Aorta (tissue), 5 donors: Measurements from ENCODE around the gene THADA. TPM values are rescaled to one million over a fixed set of nuclear protein-coding genes. Genes with fewer than 3 reads are reported as not detected.

Experiments used
- ATAC-seq: fragments of 200-7000 bp; cut with Tn5 transposase; one replicate; pipeline ENCODE4 v1.9.1; 2022; ENCODE audit warnings: moderate library complexity; ENCODE audit not compliant: low FRiP score
- DNase-seq, 2 donors: peaks; one replicate each; pipeline ENCODE4 v3.0.0-alpha.2; 2020
- H3K27ac ChIP-seq, 2 donors: one replicate each; pipeline ENCODE4 v1.5.1; 2013; ENCODE audit warnings: low read length in 2 of 2, mild to moderate bottlenecking in 2 of 2, moderate library complexity in 2 of 2, control low read depth in 1 of 2, inconsistent platforms in 1 of 2, low read depth in 1 of 2
- H3K27me3 ChIP-seq, 2 donors: one replicate each; pipeline ENCODE4 v1.6.1; 2013; ENCODE audit warnings: control low read depth in 1 of 2, low read length in 1 of 2, mild to moderate bottlenecking in 1 of 2, moderate library complexity in 1 of 2; ENCODE audit not compliant: insufficient read depth in 2 of 2, control insufficient read depth in 1 of 2
- H3K36me3 ChIP-seq, 2 donors: one replicate each; pipeline ENCODE4 v1.6.1; 2013; ENCODE audit warnings: control low read depth in 1 of 2, low read length in 1 of 2, mild to moderate bottlenecking in 1 of 2; ENCODE audit not compliant: insufficient read depth in 2 of 2, control insufficient read depth in 1 of 2
- H3K4me1 ChIP-seq, 2 donors: one replicate each; pipeline ENCODE4 v1.6.1; 2013; ENCODE audit warnings: low read length in 2 of 2, control low read depth in 1 of 2, mild to moderate bottlenecking in 1 of 2, moderate library complexity in 1 of 2; ENCODE audit not compliant: insufficient read depth in 2 of 2, control insufficient read depth in 1 of 2
- H3K4me3 ChIP-seq, 2 donors: one replicate each; pipeline ENCODE4 v1.5.1; 2013; ENCODE audit warnings: low read length in 2 of 2, control low read depth in 1 of 2, mild to moderate bottlenecking in 1 of 2
- H3K9me3 ChIP-seq: one replicate; pipeline ENCODE4 v1.6.1; 2013; ENCODE audit warnings: mild to moderate bottlenecking, low read length; ENCODE audit not compliant: control insufficient read depth
- WGBS, 2 donors: extraction: QIAGEN DNeasy Blood & Tissue Kit; methylation state at CpG; one replicate each; pipeline ENCODE4 v1.1.7; 2013; 5-methylcytosine and 5-hydroxymethylcytosine counted together
- intact Hi-C, 2 donors: fragments of 100-400 bp; cut with DNase I; formaldehyde crosslinking; loops; one replicate each; pipeline versions ENCODE4 v1.14.2 to v1.15.0; 2022
- polyA plus RNA-seq, 2 donors: library from polyadenylated mRNA; stranded (reverse); fragments of 200-250 nt; gene quantifications; one replicate each; pipeline ENCODE4 v1.2.3, GENCODE V29; 2013
- total RNA-seq, 2 donors: library from RNA; stranded (reverse); fragmentation: NEBNext Ultra II Directional; extraction: Animal tissue kit (Norgen Biotek cat#: 25700); gene quantifications; one replicate each; pipeline ENCODE4 v1.2.1, GENCODE V29; 2021
- donor health status: healthy with polysubstance abuse.
- donor health status: Bipolar disorder and iron deficiency.
- donor health status: DM: no; HTN: no; CAD: no.
- donor health status: DM: no; HTN: no; CAD: no.
- donor health status: DM: yes; HTN: yes; CAD: no.

The THADA gene
- total and polyA plus RNA-seq, 4 donors: 12.4 to 38.5 (median 25.0) TPM

- intact Hi-C loops: no loop called here
- no peak for DNase-seq
- Histone ChIP-seq H3K9me3 (no peaks in the 10 kb centered on the region), H3K36me3 (no peaks in the 10 kb centered on the region), H3K27me3 (no peaks in the 10 kb centered on the region), H3K4me1 (peaks cover 0 to 9% of the 10 kb centered on the region in 2 donors), H3K4me3 (no peak overlapping the region), H3K27ac (no peak overlapping the region)
- 4 to 8% methylated on average over 3 of the region's 3 CpGs for WGBS, 2 donors
- ATAC-seq: no peak
These were observed 117.3 kb downstream of the THADA start for GRCh38 chr2:43478412-43479086.

- peaks cover 0 to 3% of the 10 kb centered on the region in 2 donors for H3K4me1 ChIP-seq
- ATAC-seq: no peak
- no peak overlapping the region for H3K4me3 ChIP-seq
- no peaks in the 10 kb centered on the region for H3K9me3 ChIP-seq
- 82 to 84% methylated on average over 2 of the region's 2 CpGs for WGBS, 2 donors
- no peaks in the 10 kb centered on the region for H3K36me3 ChIP-seq
- intact Hi-C loops: no loop called here
- peak overlapping the region in 1 of 2 donors; percentile 14 for H3K27ac ChIP-seq
- H3K27me3 ChIP-seq: no peaks in the 10 kb centered on the region
- DNase-seq: no peak
These were observed 119.9 kb downstream of the THADA start for GRCh38 chr2:43475922-43476321.

GRCh38 chr2:43475137-43475846 is 120.5 kb downstream of the THADA start:
- DNase-seq: no peak
- H3K9me3 ChIP-seq: no peaks in the 10 kb centered on the region
- peaks cover 0 to 3% of the 10 kb centered on the region in 2 donors for H3K4me1 ChIP-seq
- H3K27ac ChIP-seq: no peak overlapping the region
- no peak overlapping the region for H3K4me3 ChIP-seq
- no peaks in the 10 kb centered on the region for H3K27me3 ChIP-seq
- no peak for ATAC-seq
- intact Hi-C loops: no loop called here
- no peaks in the 10 kb centered on the region for H3K36me3 ChIP-seq
- WGBS, 2 donors: 88 to 93% methylated on average over 10 of the region's 10 CpGs

GRCh38 chr2:43474273-43474672 is 121.6 kb downstream of the THADA start:
- H3K9me3 ChIP-seq: no peaks in the 10 kb centered on the region
- 84 to 85% methylated on average over 5 of the region's 5 CpGs for WGBS, 2 donors
- no peak for ATAC-seq
- H3K27me3 ChIP-seq: no peaks in the 10 kb centered on the region
- no peak overlapping the region for H3K4me3 ChIP-seq
- peaks cover 0 to 3% of the 10 kb centered on the region in 2 donors for H3K4me1 ChIP-seq
- no peak for DNase-seq
- intact Hi-C loops: no loop called here
- H3K36me3 ChIP-seq: no peaks in the 10 kb centered on the region
- no peak overlapping the region for H3K27ac ChIP-seq

GRCh38 chr2:43473767-43474166 is 122.1 kb downstream of the THADA start:
- ATAC-seq (no peak), DNase-seq (no peak)
- no peaks in the 10 kb centered on the region for H3K27me3 ChIP-seq
- no peak overlapping the region for H3K27ac ChIP-seq
- peaks cover 0 to 5% of the 10 kb centered on the region in 2 donors for H3K4me1 ChIP-seq
- no peaks in the 10 kb centered on the region for H3K9me3 ChIP-seq
- intact Hi-C loops: no loop called here
- H3K4me3 ChIP-seq: no peak overlapping the region
- 88 to 98% methylated on average over 8 of the region's 8 CpGs for WGBS, 2 donors
- no peaks in the 10 kb centered on the region for H3K36me3 ChIP-seq

- Histone ChIP-seq H3K4me1 (peaks cover 0 to 8% of the 10 kb centered on the region in 2 donors), H3K36me3 (no peaks in the 10 kb centered on the region), H3K9me3 (no peaks in the 10 kb centered on the region), H3K27ac (no peak overlapping the region), H3K4me3 (no peak overlapping the region), H3K27me3 (no peaks in the 10 kb centered on the region)
- no peak for ATAC-seq
- no peak for DNase-seq
- intact Hi-C loops: no loop called here
- 80 to 91% methylated on average over 3 of the region's 3 CpGs for WGBS, 2 donors
These were observed 123.2 kb downstream of the THADA start for GRCh38 chr2:43472527-43473194.

- WGBS, 2 donors: 77 to 78% methylated on average over 3 of the region's 3 CpGs
- ATAC-seq: no peak
- intact Hi-C loops: loop anchor here in 1 of 2 donors (10.0 kb wide), 1 partner anchor 75 kb away; no protein-coding TSS in a partner anchor
These were observed 126.1 kb downstream of the THADA start for GRCh38 chr2:43469713-43470112.

GRCh38 chr2:43469094-43469493 is 126.7 kb downstream of the THADA start:
- Histone ChIP-seq H3K4me1 (peaks cover 4 to 5% of the 10 kb centered on the region in 2 donors), H3K9me3 (no peaks in the 10 kb centered on the region)
- ATAC-seq: no peak

More at GRCh38 chr2:43469713-43470112, 126.1 kb downstream of the THADA start:
- Histone ChIP-seq H3K9me3 (no peaks in the 10 kb centered on the region), H3K4me3 (no peak overlapping the region), H3K27ac (peak overlapping the region in 1 of 2 donors; percentile 17), H3K36me3 (no peaks in the 10 kb centered on the region), H3K4me1 (peaks cover 4 to 5% of the 10 kb centered on the region in 2 donors), H3K27me3 (no peaks in the 10 kb centered on the region)
- DNase-seq: no peak

More at GRCh38 chr2:43469094-43469493, 126.7 kb downstream of the THADA start:
- Histone ChIP-seq H3K27ac (peak overlapping the region; percentile 28 to 36), H3K27me3 (no peaks in the 10 kb centered on the region), H3K4me3 (no peak overlapping the region), H3K36me3 (no peaks in the 10 kb centered on the region)
- no peak for DNase-seq
- intact Hi-C loops: loop anchor here in 1 of 2 donors (10.0 kb wide), 1 partner anchor 74 kb away; no protein-coding TSS in a partner anchor
- 75 to 77% methylated on average over 3 of the region's 3 CpGs for WGBS, 2 donors
